Keratinocyte (primary cell): Measurements from ENCODE around the gene ZNF641. TPM values are rescaled to one million over a fixed set of nuclear protein-coding genes. Genes with fewer than 3 reads are reported as not detected.

Source experiments
- DNase-seq: peaks from one replicate; pipeline ENCODE4 v3.0.0-alpha.2; 2011; ENCODE audit warnings: low read depth, missing footprints, low spot score
- FAIRE-seq: peaks from 2 replicates; lab custom pipeline; 2011; peaks lifted over from hg19 to GRCh38; lab: Jason Lieb, UNC
- H2AFZ ChIP-seq: 2 replicates; pipeline ENCODE4 v1.6.0; 2012; ENCODE audit warnings: low read length, control low read depth, inconsistent platforms; ENCODE audit not compliant: control insufficient read depth
- H3K27ac ChIP-seq: 2 replicates; pipeline ENCODE4 v1.5.1; 2011; ENCODE audit warnings: low read length; ENCODE audit not compliant: control insufficient read depth, insufficient read depth
- H3K27me3 ChIP-seq: 3 replicates; pipeline ENCODE4 v1.6.0; 2011; ENCODE audit warnings: low read length; ENCODE audit not compliant: control insufficient read depth, insufficient read depth; ENCODE audit errors: extremely low read depth
- H3K36me3 ChIP-seq, 2 experiments: 2 replicates in 1 of 2; 3 replicates in 1 of 2; pipeline ENCODE4 v1.5.1; 2011; ENCODE audit warnings: low read length in 2 of 2, mild to moderate bottlenecking in 1 of 2; ENCODE audit not compliant: control insufficient read depth in 2 of 2, insufficient read depth in 2 of 2; ENCODE audit errors: extremely low read depth in 1 of 2
- H3K4me1 ChIP-seq: 3 replicates; pipeline ENCODE4 v1.5.1; 2011; ENCODE audit warnings: low read length; ENCODE audit not compliant: control insufficient read depth, insufficient read depth; ENCODE audit errors: extremely low read depth
- H3K4me2 ChIP-seq: 3 replicates; pipeline ENCODE4 v1.6.0; 2011; ENCODE audit warnings: low read depth, low read length; ENCODE audit not compliant: control insufficient read depth, insufficient read depth; ENCODE audit errors: extremely low read depth
- H3K4me3 ChIP-seq, 3 experiments: fragments of 200-600 bp in 1 of 3; sonication (generic) in 1 of 3; 2 replicates in 2 of 3; 3 replicates in 1 of 3; pipeline ENCODE4 v1.5.1; 2011 to 2016; ENCODE audit warnings: low read length in 3 of 3, mild to moderate bottlenecking in 3 of 3, control low read depth in 2 of 3, inconsistent platforms in 1 of 3, low read depth in 1 of 3, mixed read lengths in 1 of 3, mixed run types in 1 of 3, moderate library complexity in 1 of 3; ENCODE audit not compliant: control insufficient read depth in 2 of 3, insufficient read depth in 2 of 3; ENCODE audit errors: extremely low read depth in 1 of 3
- H3K79me2 ChIP-seq: 2 replicates; pipeline ENCODE4 v1.6.0; 2012; ENCODE audit warnings: low read length; ENCODE audit not compliant: control insufficient read depth, insufficient read depth
- H3K9ac ChIP-seq: 3 replicates; pipeline ENCODE4 v1.6.0; 2011; ENCODE audit warnings: low read length; ENCODE audit not compliant: control insufficient read depth, insufficient read depth; ENCODE audit errors: extremely low read depth
- H3K9me1 ChIP-seq: 3 replicates; pipeline ENCODE4 v1.6.0; 2011; ENCODE audit warnings: low read length; ENCODE audit not compliant: control insufficient read depth, insufficient read depth; ENCODE audit errors: extremely low read depth
- H3K9me3 ChIP-seq: 2 replicates; pipeline ENCODE4 v1.5.1; 2012; ENCODE audit warnings: low read depth, low read length; ENCODE audit not compliant: control insufficient read depth
- H4K20me1 ChIP-seq: 3 replicates; pipeline ENCODE4 v1.6.0; 2011; ENCODE audit warnings: low read length; ENCODE audit not compliant: control insufficient read depth, insufficient read depth; ENCODE audit errors: extremely low read depth
- EZH2 ChIP-seq: IDR thresholded peaks from one replicate; pipeline ENCODE4 v1.6.1; 2012; ENCODE audit warnings: inconsistent platforms, mild to moderate bottlenecking, low read length, moderate library complexity
- dilution Hi-C: fragments of 300-500 bp; cut with MboI; formaldehyde crosslinking; loops from one replicate; pipeline ENCODE4 v1.7.0; 2020; ENCODE audit warnings: low sequenced_read_pairs; ENCODE audit not compliant: extremely low pct_ligation_motif_present
- polyA plus RNA-seq, 5 experiments: library from polyadenylated mRNA; depleted of rRNA in 3 of 5; stranded (reverse) in 3 of 5; stranded (forward) in 1 of 5; unstranded in 1 of 5; fragments of >200 nt; gene quantifications; 1 replicate in 1 of 5; 2 replicates in 3 of 5; 3 replicates in 1 of 5; pipeline versions ENCODE4 v1.2.1 to v1.2.3, GENCODE V29; 2011 to 2012; ENCODE audit warnings: missing spikeins in 2 of 5, low read depth in 1 of 5, low replicate concordance in 1 of 5
- TF ChIP-seq, protein P1 (sequence below), 3 experiments: IDR thresholded peaks in 1 of 3; conservative IDR thresholded peaks in 1 of 3; optimal IDR thresholded peaks in 1 of 3; 2 replicates in 2 of 3; 3 replicates in 1 of 3; pipeline versions ENCODE3 to v1.5.1; 2011; ENCODE audit warnings: low read length in 3 of 3, mild to moderate bottlenecking in 3 of 3, moderate library complexity in 2 of 3, control low read depth in 1 of 3, inconsistent platforms in 1 of 3; ENCODE audit not compliant: insufficient read depth in 2 of 3; ENCODE audit errors: extremely low read depth in 1 of 3

The ZNF641 gene
- polyA plus RNA-seq, 1 donor (not counting 4 experiments of a cell fraction or from before 2014, with no cell fraction given): 6.4 TPM

DNA sequence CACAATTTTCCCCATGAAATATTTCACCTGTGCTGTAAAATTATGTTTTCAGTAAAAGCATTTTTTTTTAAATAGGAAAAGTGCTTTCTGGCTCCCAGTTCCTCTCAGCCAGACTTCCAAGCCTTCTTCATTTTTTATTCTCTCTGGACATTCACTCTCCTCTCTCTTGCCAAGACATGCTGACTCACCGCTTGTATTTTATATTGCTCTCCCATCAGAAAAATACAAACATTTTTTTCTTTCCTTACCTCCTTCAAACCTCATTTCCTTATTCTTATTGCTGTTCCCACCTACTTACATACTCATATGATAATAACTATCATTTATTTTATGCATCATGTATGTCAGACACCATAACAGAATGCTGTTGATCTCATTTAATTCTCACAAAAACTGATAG, 37.7 kb upstream of the ZNF641 start:
- no peak overlapping the region for H3K4me3 ChIP-seq
- DNase-seq (no peak), FAIRE-seq (no peak)
- H3K4me2 ChIP-seq: no peak overlapping the region
- no peaks in the 10 kb centered on the region for H3K9me3 ChIP-seq
- no peaks in the 10 kb centered on the region for H4K20me1 ChIP-seq
- no peak overlapping the region for H2AFZ ChIP-seq
- no peaks in the 10 kb centered on the region for H3K36me3 ChIP-seq
- H3K79me2 ChIP-seq: no peaks in the 10 kb centered on the region
- peaks cover 5% of the 10 kb centered on the region for H3K27me3 ChIP-seq
- no peak overlapping the region for H3K9ac ChIP-seq
- no peak overlapping the region for H3K27ac ChIP-seq
- dilution Hi-C loops: no loop called here
- peaks cover 3% of the 10 kb centered on the region for H3K4me1 ChIP-seq
- no peaks in the 10 kb centered on the region for H3K9me1 ChIP-seq
- TF ChIP-seq EZH2: no peak
- TF ChIP-seq, protein P1, sequence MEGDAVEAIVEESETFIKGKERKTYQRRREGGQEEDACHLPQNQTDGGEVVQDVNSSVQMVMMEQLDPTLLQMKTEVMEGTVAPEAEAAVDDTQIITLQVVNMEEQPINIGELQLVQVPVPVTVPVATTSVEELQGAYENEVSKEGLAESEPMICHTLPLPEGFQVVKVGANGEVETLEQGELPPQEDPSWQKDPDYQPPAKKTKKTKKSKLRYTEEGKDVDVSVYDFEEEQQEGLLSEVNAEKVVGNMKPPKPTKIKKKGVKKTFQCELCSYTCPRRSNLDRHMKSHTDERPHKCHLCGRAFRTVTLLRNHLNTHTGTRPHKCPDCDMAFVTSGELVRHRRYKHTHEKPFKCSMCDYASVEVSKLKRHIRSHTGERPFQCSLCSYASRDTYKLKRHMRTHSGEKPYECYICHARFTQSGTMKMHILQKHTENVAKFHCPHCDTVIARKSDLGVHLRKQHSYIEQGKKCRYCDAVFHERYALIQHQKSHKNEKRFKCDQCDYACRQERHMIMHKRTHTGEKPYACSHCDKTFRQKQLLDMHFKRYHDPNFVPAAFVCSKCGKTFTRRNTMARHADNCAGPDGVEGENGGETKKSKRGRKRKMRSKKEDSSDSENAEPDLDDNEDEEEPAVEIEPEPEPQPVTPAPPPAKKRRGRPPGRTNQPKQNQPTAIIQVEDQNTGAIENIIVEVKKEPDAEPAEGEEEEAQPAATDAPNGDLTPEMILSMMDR (optimal IDR thresholded peaks at IDR 0.05 in 1 of 3, IDR thresholded peaks at IDR 0.05 in 1 of 3, conservative IDR thresholded peaks at IDR 0.05 in 1 of 3; ENCODE audit: extremely low read depth in 1 of 3, insufficient read depth in 2 of 3, low read length in 3 of 3): no peak

DNA sequence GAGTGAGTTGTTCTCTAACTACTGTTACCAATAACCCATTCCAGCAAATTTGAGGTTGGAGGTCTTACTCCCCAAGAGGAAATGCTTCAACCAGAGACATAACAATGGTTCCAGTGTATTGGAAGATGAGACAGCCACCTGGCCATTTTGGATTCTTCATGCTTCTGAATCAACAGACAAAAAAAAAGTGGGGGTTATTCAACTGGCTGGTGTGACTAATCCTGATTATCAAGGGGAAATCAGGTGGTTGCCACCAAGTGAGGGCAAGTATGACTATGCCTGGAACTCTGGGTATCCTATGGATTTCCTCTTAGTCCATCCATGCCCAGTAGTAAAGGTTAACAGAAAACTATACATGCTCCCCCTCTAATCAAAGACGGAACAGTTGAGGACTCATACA, 29.9 kb upstream of the ZNF641 start:
- Histone ChIP-seq H3K9me3 (no peaks in the 10 kb centered on the region), H3K9ac (no peak overlapping the region), H4K20me1 (no peaks in the 10 kb centered on the region), H3K79me2 (no peaks in the 10 kb centered on the region), H3K9me1 (no peaks in the 10 kb centered on the region), H3K4me2 (no peak overlapping the region), H3K4me3 (no peak overlapping the region), H3K27ac (no peak overlapping the region), H3K27me3 (peaks cover 2% of the 10 kb centered on the region), H2AFZ (no peak overlapping the region), H3K36me3 (no peaks in the 10 kb centered on the region), H3K4me1 (no peaks in the 10 kb centered on the region)
- dilution Hi-C loops: no loop called here
- FAIRE-seq (no peak), DNase-seq (no peak)
- no peak for TF ChIP-seq EZH2

DNA sequence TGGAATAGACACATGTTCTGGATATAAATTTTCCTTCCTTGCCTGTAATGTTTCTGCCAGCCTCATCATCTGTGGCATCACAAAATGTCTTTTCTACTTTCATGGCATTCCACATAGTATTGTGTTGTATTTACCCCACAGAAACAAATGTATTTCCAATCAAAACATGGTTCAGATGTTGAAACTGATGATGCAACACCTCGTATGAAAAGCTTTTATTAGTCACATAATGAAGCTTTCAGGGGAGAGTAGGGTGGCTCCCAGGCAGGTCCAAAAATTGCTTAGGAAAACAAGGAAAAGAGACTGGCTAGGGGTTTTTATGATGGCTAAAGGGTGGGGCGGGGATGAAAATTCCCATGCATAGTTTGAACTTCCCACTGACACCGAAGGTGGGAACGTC, 29.1 kb upstream of the ZNF641 start:
- no peak overlapping the region for H3K4me2 ChIP-seq
- no peaks in the 10 kb centered on the region for H3K27me3 ChIP-seq
- no peaks in the 10 kb centered on the region for H3K36me3 ChIP-seq
- no peaks in the 10 kb centered on the region for H3K79me2 ChIP-seq
- H3K9ac ChIP-seq: no peak overlapping the region
- no peak overlapping the region for H3K4me3 ChIP-seq
- dilution Hi-C loops: no loop called here
- no peak overlapping the region for H2AFZ ChIP-seq
- TF ChIP-seq EZH2: no peak
- TF ChIP-seq, protein P1 (optimal IDR thresholded peaks at IDR 0.05 in 1 of 3, IDR thresholded peaks at IDR 0.05 in 1 of 3, conservative IDR thresholded peaks at IDR 0.05 in 1 of 3; ENCODE audit: extremely low read depth in 1 of 3, insufficient read depth in 2 of 3, low read length in 3 of 3): no peak
- DNase-seq: no peak
- H3K9me1 ChIP-seq: no peaks in the 10 kb centered on the region
- FAIRE-seq: no peak
- H3K4me1 ChIP-seq: no peaks in the 10 kb centered on the region
- H3K27ac ChIP-seq: no peak overlapping the region
- H3K9me3 ChIP-seq: no peaks in the 10 kb centered on the region
- H4K20me1 ChIP-seq: no peaks in the 10 kb centered on the region
